Left kidney (tissue), 8 donors: ENCODE data around the gene CHMP5. TPM values are rescaled to one million over a fixed set of nuclear protein-coding genes. Genes with fewer than 3 reads are reported as not detected.

Experiments used
- DNase-seq: peaks from one replicate; pipeline ENCODE4 v3.0.0-alpha.2; 2013
- long read RNA-seq, 8 donors: transcript quantifications; one replicate each; lab custom pipeline, GENCODE V29; 2026
- polyA plus RNA-seq: library from polyadenylated mRNA; unstranded; fragments of 120-200 nt; gene quantifications from one replicate; pipeline ENCODE4 v1.2.1, GENCODE V29; 2013; ENCODE audit not compliant: insufficient read length

CHMP5 gene
- 115 TPM for polyA plus RNA-seq
- long read RNA-seq, donor 1, transcript CHMP5-201 (8 exons, 1,477 nt), result major isoform, 66 of 102 reads
- long read RNA-seq, donor 1, partial matches to known transcripts, result 35 of 102 reads
- long read RNA-seq, donor 1, other reads (novel, unspliced or antisense), result 0 of 102 reads
- long read RNA-seq, donor 2, transcript CHMP5-201 (8 exons, 1,477 nt), result major isoform, 70 of 101 reads
- long read RNA-seq, donor 2, partial matches to known transcripts, result 31 of 101 reads
- long read RNA-seq, donor 2, other reads (novel, unspliced or antisense), result 0 of 101 reads
- long read RNA-seq, donor 3, transcript CHMP5-201 (8 exons, 1,477 nt), result major isoform, 49 of 111 reads
- long read RNA-seq, donor 3, partial matches to known transcripts, result 59 of 111 reads
- long read RNA-seq, donor 3, other reads (novel, unspliced or antisense), result 0 of 111 reads
- long read RNA-seq, donor 4, transcript CHMP5-201 (8 exons, 1,477 nt), result major isoform, 5 of 42 reads
- long read RNA-seq, donor 4, partial matches to known transcripts, result 37 of 42 reads
- long read RNA-seq, donor 4, other reads (novel, unspliced or antisense), result 0 of 42 reads
- long read RNA-seq, donor 5, transcript CHMP5-201 (8 exons, 1,477 nt), result major isoform, 173 of 259 reads
- long read RNA-seq, donor 5, partial matches to known transcripts, result 82 of 259 reads
- long read RNA-seq, donor 5, other reads (novel, unspliced or antisense), result 0 of 259 reads
- long read RNA-seq, donor 6, transcript CHMP5-201 (8 exons, 1,477 nt), result major isoform, 65 of 125 reads
- long read RNA-seq, donor 6, partial matches to known transcripts, result 57 of 125 reads
- long read RNA-seq, donor 6, other reads (novel, unspliced or antisense), result 0 of 125 reads
- long read RNA-seq, donor 7, transcript CHMP5-203 (2 exons, 576 nt), result minor isoform, 7 of 195 reads
- long read RNA-seq, donor 7, transcript CHMP5-201 (8 exons, 1,477 nt), result major isoform, 108 of 195 reads
- long read RNA-seq, donor 7, partial matches to known transcripts, result 73 of 195 reads
- long read RNA-seq, donor 7, other reads (novel, unspliced or antisense), result 5 of 195 reads
- long read RNA-seq, donor 8, transcript CHMP5-201 (8 exons, 1,477 nt), result major isoform, 44 of 64 reads
- long read RNA-seq, donor 8, partial matches to known transcripts, result 19 of 64 reads
- long read RNA-seq, donor 8, other reads (novel, unspliced or antisense), result 0 of 64 reads

- DNase-seq, result peak; percentile 99
These were observed at the start of gene CHMP5, which contains the start of gene BAG1 for GRCh38 chr9:33264473-33265177. Gene CHMP5, plus strand, starts transcription at chr9:33265049. Its CDS starts 30 bp downstream, at chr9:33265079. Gene BAG1, minus strand, starts transcription at chr9:33264708.

GRCh38 chr9:33220681-33221567, 43.9 kb upstream of the CHMP5 start:
- no peak for DNase-seq

GRCh38 chr9:33221568-33221884, 43.3 kb upstream of the CHMP5 start:
- no peak for DNase-seq

GRCh38 chr9:33222031-33222430, 42.8 kb upstream of the CHMP5 start:
- DNase-seq, result no peak

GRCh38 chr9:33223696-33224095, 41.2 kb upstream of the CHMP5 start:
- peak; percentile 10 for DNase-seq

GRCh38 chr9:33225319-33226147, 39.3 kb upstream of the CHMP5 start:
- DNase-seq, result peak; percentile 74

GRCh38 chr9:33227008-33227398, 37.8 kb upstream of the CHMP5 start:
- no peak for DNase-seq

GRCh38 chr9:33227741-33228140, 37.1 kb upstream of the CHMP5 start:
- no peak for DNase-seq

- no peak for DNase-seq
These were observed 36.2 kb upstream of the CHMP5 start for GRCh38 chr9:33228606-33229005.

GRCh38 chr9:33229359-33230114, 35.3 kb upstream of the CHMP5 start:
- no peak for DNase-seq

- no peak for DNase-seq
These were observed 33.9 kb upstream of the CHMP5 start for GRCh38 chr9:33230756-33231622.

- DNase-seq, result no peak
These were observed 33.3 kb upstream of the CHMP5 start for GRCh38 chr9:33231623-33231942.

- no peak for DNase-seq
These were observed 32.0 kb upstream of the CHMP5 start for GRCh38 chr9:33232815-33233214.

- no peak for DNase-seq
These were observed 31.1 kb upstream of the CHMP5 start for GRCh38 chr9:33233626-33234342.

GRCh38 chr9:33234511-33235467, 30.1 kb upstream of the CHMP5 start:
- DNase-seq, result no peak

- DNase-seq, result no peak
These were observed 28.3 kb upstream of the CHMP5 start for GRCh38 chr9:33236571-33236970.
